ENCODE data around the gene WSCD2. TPM values are rescaled to one million over a fixed set of nuclear protein-coding genes. Genes with fewer than 3 reads are reported as not detected.

WSCD2 gene
- polyA plus RNA-seq, 3 donors: 7.8 to 10.7 (median 10.4) TPM

DNA sequence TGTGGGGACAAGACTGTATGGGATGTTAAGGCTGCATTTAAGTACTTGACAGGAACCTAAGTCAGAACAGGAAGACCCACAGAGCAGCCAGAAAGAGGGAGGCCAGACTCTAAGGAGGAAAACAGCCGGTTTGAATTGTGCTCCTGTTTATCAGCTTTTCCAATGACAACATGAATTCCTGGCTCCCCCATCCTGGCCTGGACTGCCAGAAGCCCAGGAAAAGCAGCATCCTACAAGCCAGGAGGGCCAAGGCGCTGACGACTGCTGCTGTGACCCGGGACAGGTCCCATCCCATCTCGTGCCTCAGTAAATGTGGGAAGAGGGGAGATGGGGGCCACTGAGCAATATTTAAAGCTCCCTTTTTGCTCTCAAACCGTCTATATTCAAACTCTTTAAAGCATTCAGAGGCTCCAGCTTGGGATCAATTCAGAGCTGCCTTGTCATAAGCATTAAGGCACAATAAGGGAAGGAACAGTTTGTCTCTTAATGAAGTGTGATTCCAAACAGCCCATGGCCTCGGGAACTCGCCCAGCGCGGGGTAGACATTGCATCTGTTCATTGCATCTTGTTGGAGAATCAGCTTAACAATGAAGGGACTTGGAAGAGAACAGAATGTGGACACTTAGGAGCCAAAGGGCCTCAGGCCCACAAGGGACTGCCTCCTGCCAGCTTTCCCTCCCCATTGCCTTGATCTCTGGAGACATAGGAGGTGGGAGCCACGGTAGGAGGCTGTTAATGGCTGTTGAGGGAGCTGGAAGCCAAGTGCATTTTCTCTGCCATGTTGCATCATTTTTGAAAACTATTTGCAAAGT is 160.5 kb downstream of the WSCD2 start:
- no peak for DNase-seq (ENCODE audit: low read depth in 3 of 3, low spot score in 2 of 3)

DNA sequence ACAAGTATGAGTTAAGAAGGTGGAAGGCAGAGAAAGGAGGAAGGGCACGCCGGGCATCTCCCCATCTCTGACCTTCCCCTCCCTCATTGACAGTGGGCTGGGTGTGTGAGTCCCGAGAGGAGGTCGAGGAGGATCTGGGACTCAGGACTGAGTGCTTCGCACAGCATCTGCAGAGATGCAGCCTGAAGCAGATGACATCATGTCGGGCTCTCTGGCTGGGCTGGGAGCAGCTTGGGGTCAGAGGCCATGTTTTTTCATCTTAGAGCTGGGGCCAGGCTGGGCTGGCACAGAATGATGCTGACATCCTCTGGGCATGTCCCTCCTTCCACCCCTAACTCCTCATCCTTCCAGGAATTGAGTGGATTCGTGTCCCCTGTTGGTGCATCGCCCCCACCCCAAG is 166.6 kb downstream of the WSCD2 start:
- no peak for DNase-seq (ENCODE audit: low read depth in 3 of 3, low spot score in 2 of 3)

DNA sequence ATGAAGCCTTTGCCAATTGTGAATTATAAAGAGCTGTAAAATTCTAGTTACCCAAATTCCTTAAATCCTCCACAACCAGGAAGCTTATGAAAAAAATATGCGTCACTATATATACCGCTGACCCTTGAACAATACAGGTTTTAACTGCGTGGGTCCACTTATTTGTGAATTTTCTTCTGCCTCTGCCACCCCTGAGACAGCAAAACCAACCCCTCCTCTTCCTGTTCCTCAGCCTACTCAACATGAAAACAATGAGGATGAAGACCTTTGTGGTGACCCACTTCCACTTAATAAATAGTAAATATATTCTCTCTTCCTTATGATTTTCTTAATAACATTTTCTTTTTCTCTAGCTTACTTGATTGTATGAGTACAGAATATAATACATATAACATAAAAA is 167.9 kb downstream of the WSCD2 start:
- no peak for DNase-seq (ENCODE audit: low read depth in 3 of 3, low spot score in 2 of 3)

DNA sequence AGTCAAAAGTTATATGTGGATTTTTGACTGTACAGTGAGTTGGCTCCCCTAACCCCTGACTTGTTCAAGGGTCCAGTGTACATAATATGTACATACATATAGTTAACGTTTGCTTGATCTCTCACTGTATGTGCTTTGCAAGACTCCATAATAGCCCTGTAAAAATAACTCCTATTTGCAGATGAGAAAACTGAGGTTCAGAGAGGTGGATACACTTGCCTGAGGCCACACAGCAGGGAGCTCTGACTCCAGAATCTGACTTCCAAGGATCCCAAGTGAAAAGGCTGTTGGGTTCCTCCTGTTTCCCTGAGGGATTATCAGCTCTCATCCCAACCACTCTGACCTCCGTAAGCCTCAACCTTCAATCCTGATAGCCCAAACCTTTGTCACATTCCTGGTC is 168.3 kb downstream of the WSCD2 start:
- DNase-seq (ENCODE audit: low read depth in 3 of 3, low spot score in 2 of 3): no peak

DNA sequence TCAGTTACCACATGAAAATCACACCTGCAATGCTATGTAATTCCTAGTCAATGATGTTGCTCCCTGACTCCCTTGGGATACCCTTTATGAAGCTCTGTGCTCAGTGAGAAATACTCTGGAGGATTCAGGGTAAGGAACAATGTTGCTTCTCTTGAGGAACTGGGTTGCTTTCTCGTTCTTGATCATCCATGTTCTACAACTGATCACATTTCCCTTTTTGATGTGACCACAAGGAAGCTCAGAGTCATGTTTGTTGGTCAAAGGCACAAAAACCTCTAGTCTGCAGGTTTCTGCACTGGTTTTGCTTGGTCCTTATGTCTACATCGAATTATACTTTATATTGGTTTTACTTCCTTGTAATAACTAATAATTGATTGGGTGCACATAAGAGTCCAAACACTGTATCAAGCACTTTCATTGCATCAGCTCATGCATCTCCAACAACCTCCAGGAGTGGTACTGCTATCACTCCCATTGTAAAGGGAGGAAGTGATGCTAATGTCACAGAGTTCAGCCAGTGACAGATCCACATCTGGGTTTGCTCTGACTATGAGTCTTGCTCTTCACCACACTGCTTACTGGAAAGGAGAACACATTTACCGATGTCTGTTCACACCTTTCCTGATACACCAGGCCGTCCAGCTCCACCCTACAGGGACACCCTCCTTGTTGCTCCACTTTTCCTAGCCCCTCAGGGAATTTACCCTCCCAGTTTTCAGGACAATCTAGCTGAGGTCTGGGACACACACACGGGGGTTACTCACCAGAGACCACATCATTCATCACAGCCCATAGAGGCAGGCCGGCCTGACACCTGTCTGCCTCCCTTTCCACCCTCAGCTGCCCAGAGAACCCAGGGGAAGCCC is 169.0 kb downstream of the WSCD2 start:
- DNase-seq (ENCODE audit: low read depth in 3 of 3, low spot score in 2 of 3): no peak

DNA sequence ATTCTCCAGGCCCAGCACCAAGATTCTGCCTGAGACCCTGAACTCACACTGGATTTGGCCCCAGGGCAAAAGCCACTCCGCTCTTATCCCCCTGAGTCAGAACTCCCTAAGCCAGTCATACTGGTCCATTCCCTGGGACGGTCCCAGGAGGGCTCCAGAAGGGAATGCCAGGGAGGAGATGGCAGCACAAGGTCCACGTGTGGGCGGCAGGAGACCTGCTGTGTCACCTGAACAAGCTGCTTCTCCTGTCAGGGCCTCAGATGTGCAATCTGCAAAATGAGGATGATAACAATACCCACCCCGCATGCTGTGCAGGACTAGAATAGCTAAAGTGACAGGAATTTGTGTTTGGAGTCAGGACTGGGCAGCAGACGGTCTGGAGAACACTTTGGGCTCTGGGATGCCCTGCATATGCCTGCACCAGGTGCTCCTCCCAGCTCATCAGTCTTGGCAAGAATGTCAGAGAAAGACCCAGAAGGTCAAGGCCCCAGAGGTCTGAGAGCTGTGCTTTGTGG is 169.7 kb downstream of the WSCD2 start:
- no peak for DNase-seq (ENCODE audit: low read depth in 3 of 3, low spot score in 2 of 3)

DNA sequence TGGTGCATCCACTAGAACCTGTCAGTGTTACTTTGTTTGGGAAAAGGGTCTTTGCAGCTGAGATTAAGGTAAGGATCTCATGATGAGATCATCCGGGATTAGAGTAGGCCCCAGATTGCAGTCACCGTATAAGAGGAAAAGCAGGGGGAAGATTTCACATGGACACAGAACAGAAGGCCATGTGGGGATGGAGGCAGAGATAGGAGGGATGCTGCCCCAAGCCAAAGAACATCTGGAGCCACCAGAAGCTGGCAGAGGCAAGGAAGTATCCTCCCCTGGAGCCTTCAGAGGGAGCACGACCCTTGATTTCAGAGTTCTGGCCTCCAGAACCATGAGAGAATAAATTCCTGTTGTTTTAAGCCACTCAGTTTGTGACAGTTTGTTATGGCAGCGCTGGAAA is 170.4 kb downstream of the WSCD2 start:
- DNase-seq (ENCODE audit: low read depth in 3 of 3, low spot score in 2 of 3): no peak

Other genes starting within 250 kb of the WSCD2 start
- gene CMKLR1, start 210.0 kb downstream of the WSCD2 start, polyA plus RNA-seq (ENCODE audit: insufficient read length in 3 of 3): 1 to 10 TPM; 4.3 to 5.4 (median 4.5) TPM